Left ventricle myocardium inferior (tissue), 1 donor: ENCODE data around the gene ADH7. TPM values are rescaled to one million over a fixed set of nuclear protein-coding genes. Genes with fewer than 3 reads are reported as not detected.

Experiments used
- DNase-seq: peaks from one replicate; pipeline ENCODE4 v3.0.0-alpha.2; 2020
- H3K27ac ChIP-seq: fragments of 200-600 bp; replicated peaks from 2 replicates; pipeline ENCODE4 v1.8.0; 2021
- H3K27me3 ChIP-seq: fragments of 200-600 bp; 2 replicates; pipeline ENCODE4 v1.8.0; 2021; ENCODE audit warnings: low read depth
- H3K36me3 ChIP-seq: fragments of 200-600 bp; 2 replicates; pipeline ENCODE4 v1.8.0; 2021
- H3K4me1 ChIP-seq: fragments of 200-600 bp; 2 replicates; pipeline ENCODE4 v1.8.0; 2021
- H3K4me3 ChIP-seq: fragments of 200-600 bp; 2 replicates; pipeline ENCODE4 v1.8.0; 2021; ENCODE audit warnings: mild to moderate bottlenecking, moderate library complexity
- H3K9me3 ChIP-seq: fragments of 200-600 bp; replicated peaks from 2 replicates; pipeline ENCODE4 v1.8.0; 2021
- intact Hi-C: fragments of 100-400 bp; cut with micrococcal nuclease; formaldehyde crosslinking; loops from one replicate; pipeline ENCODE4 v1.11.0; 2022
- long read RNA-seq: library from polyadenylated mRNA; unstranded; transcript quantifications from one replicate; pipeline ENCODE4 v2.0.0, GENCODE V29; 2021
- total RNA-seq: library from RNA; stranded (reverse); fragmentation: NEBNext Ultra II Directional; extraction: Animal tissue kit (Norgen Biotek cat#: 25700); gene quantifications from one replicate; pipeline ENCODE4 v1.2.1, GENCODE V29; 2021
- TF ChIP-seq, protein P1 (sequence below): fragments of 200-600 bp; IDR thresholded peaks from 2 replicates; pipeline ENCODE4 v1.8.0; 2021; ENCODE audit warnings: antibody characterized with exemption, mild to moderate bottlenecking, borderline replicate concordance
- donor health status: DM: no; HTN: yes; CAD: no; lungs with severe emphysema.

ADH7 gene
- not detected for total RNA-seq
- long read RNA-seq, result 0 reads

DNA sequence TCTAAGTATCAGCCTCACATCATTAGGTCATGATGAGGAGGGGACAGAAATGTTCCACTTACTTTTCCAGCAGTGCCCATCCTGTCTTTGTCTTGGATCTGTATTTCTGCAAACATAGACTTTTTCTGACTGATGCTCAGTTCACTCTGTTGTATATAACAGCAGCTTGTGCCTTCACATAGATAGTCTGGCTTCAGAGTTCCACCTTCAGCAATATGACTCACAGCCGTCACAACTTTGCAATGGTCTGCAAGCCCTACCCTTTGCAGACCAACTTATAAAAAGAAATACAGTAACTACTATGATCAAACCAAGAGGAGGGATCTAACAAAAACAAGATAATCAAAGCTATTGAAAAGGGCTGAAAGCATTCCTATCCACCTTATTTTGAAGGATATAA is at the start of gene ADH7:
Gene ADH7 (minus strand): TSS at position 189 of the 400 bp plus-strand sequence. CDS start 109 bp downstream, at position 80.
- Histone ChIP-seq H3K36me3 (no peaks in the 10 kb centered on the region), H3K27me3 (no peaks in the 10 kb centered on the region), H3K9me3 (no peaks in the 10 kb centered on the region), H3K4me3 (no peak within 1 kb of the TSS), H3K4me1 (no peaks in the 10 kb centered on the region), H3K27ac (no peak within 1 kb of the TSS)
- no peak for DNase-seq
- TF ChIP-seq, protein P1, sequence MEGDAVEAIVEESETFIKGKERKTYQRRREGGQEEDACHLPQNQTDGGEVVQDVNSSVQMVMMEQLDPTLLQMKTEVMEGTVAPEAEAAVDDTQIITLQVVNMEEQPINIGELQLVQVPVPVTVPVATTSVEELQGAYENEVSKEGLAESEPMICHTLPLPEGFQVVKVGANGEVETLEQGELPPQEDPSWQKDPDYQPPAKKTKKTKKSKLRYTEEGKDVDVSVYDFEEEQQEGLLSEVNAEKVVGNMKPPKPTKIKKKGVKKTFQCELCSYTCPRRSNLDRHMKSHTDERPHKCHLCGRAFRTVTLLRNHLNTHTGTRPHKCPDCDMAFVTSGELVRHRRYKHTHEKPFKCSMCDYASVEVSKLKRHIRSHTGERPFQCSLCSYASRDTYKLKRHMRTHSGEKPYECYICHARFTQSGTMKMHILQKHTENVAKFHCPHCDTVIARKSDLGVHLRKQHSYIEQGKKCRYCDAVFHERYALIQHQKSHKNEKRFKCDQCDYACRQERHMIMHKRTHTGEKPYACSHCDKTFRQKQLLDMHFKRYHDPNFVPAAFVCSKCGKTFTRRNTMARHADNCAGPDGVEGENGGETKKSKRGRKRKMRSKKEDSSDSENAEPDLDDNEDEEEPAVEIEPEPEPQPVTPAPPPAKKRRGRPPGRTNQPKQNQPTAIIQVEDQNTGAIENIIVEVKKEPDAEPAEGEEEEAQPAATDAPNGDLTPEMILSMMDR, result no peak
- intact Hi-C loops, result no loop called here

GRCh38 chr4:99483636-99484035 is 48.5 kb upstream of the ADH7 start:
- H3K9me3 ChIP-seq, result peaks cover 34% of the 10 kb centered on the region
- TF ChIP-seq, protein P1, result no peak
- no peak overlapping the region for H3K4me3 ChIP-seq
- H3K4me1 ChIP-seq, result no peaks in the 10 kb centered on the region
- H3K36me3 ChIP-seq, result no peaks in the 10 kb centered on the region
- no peaks in the 10 kb centered on the region for H3K27me3 ChIP-seq
- intact Hi-C loops, result no loop called here
- DNase-seq, result no peak
- H3K27ac ChIP-seq, result no peak overlapping the region

GRCh38 chr4:99473131-99473530 is 38.0 kb upstream of the ADH7 start:
- TF ChIP-seq, protein P1, result no peak
- H3K9me3 ChIP-seq, result no peaks in the 10 kb centered on the region
- no peak for DNase-seq
- H3K27ac ChIP-seq, result no peak overlapping the region
- H3K4me1 ChIP-seq, result no peaks in the 10 kb centered on the region
- intact Hi-C loops, result no loop called here
- H3K4me3 ChIP-seq, result no peak overlapping the region
- H3K36me3 ChIP-seq, result no peaks in the 10 kb centered on the region
- H3K27me3 ChIP-seq, result no peaks in the 10 kb centered on the region

DNA sequence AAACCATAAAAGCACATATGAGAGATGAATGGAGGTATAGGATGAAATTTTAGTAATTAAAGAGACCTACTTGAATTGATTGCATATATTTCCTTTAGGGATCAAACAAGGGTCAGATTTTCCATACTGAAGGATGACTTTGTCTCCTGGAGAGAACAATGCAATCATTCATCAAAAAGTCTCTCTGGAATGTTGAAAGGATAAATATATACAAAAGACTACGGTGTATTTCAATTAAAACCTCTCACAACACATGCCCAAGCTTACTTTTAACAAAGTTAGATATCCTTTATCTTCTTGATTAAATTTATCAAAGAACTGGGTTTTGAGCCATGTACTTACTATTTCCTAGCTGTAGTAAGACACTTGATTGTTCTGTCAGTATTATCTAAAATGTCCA is 36.8 kb upstream of the ADH7 start:
- H3K27me3 ChIP-seq, result no peaks in the 10 kb centered on the region
- TF ChIP-seq, protein P1, result no peak
- no peak overlapping the region for H3K27ac ChIP-seq
- no peaks in the 10 kb centered on the region for H3K36me3 ChIP-seq
- DNase-seq, result no peak
- intact Hi-C loops, result no loop called here
- H3K4me1 ChIP-seq, result no peaks in the 10 kb centered on the region
- no peaks in the 10 kb centered on the region for H3K9me3 ChIP-seq
- H3K4me3 ChIP-seq, result no peak overlapping the region

GRCh38 chr4:99471349-99471748 is 36.2 kb upstream of the ADH7 start:
- no peak for DNase-seq
- intact Hi-C loops, result no loop called here
- Histone ChIP-seq H3K27ac (no peak overlapping the region), H3K4me1 (no peaks in the 10 kb centered on the region), H3K9me3 (no peaks in the 10 kb centered on the region), H3K4me3 (no peak overlapping the region), H3K36me3 (no peaks in the 10 kb centered on the region), H3K27me3 (peaks cover 3% of the 10 kb centered on the region)
- TF ChIP-seq, protein P1, result no peak

- TF ChIP-seq, protein P1, result no peak
- H3K27me3 ChIP-seq, result peaks cover 25% of the 10 kb centered on the region
- intact Hi-C loops, result no loop called here
Measured at GRCh38 chr4:99468889-99469288, 33.7 kb upstream of the ADH7 start.

More at GRCh38 chr4:99468889-99469288, 33.7 kb upstream of the ADH7 start:
- Histone ChIP-seq H3K4me3 (no peak overlapping the region), H3K36me3 (no peaks in the 10 kb centered on the region), H3K27ac (no peak overlapping the region), H3K4me1 (no peaks in the 10 kb centered on the region), H3K9me3 (no peaks in the 10 kb centered on the region)
- DNase-seq, result no peak
